Measurements from ENCODE around the gene SH3TC2. TPM values are rescaled to one million over a fixed set of nuclear protein-coding genes. Genes with fewer than 3 reads are reported as not detected.

Gene SH3TC2
- total RNA-seq, 6 experiments from 2014 or later, result 9.3 to 12.9 (median 10.7) TPM

DNA sequence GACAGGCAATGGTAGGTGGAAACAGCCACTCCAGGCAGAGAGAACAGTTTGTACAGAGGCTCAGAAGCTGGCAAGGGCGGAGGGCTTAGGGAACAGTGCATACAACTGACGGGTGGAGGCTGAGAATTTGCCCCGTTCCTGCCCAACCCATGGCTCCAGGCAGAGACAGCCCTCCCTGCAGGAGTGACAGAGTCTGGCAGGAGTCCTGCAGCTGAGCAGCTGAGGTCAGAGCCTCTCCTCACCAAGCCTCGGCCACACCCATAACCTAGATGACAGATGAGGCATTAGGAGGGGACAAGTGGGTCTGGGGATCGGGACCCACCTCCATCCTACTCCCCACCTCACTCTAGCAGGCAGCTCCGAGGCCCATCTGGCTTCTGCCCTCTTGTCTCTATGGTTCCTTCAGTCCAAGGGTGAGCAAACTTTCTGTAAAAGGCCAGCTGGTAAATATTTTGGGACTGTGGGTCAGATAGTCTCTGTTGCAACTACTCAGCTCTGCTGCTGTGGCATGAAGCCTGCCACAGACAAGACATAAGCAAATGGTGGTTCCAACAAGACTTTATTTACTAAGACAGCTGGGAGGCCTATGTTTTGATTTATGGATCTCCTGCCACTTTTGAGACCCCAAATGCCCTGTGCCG, 83.7 kb downstream of the SH3TC2 start:
- Mint-ChIP-seq H3K4me1 (ENCODE audit: low read depth) (peaks cover 58% of the 10 kb centered on the region), H3K36me3 (ENCODE audit: low read depth) (no peaks in the 10 kb centered on the region)

GRCh38 chr5:148978370-148979082, 84.3 kb downstream of the SH3TC2 start:
- Mint-ChIP-seq H3K36me3 (ENCODE audit: low read depth) (no peaks in the 10 kb centered on the region), H3K9me3 (no peaks in the 10 kb centered on the region), H3K4me1 (ENCODE audit: low read depth) (peaks cover 58% of the 10 kb centered on the region), H3K27me3 (ENCODE audit: insufficient read depth) (peaks cover 4% of the 10 kb centered on the region), H3K4me3 (no peak overlapping the region), H3K27ac (peak overlapping the region; percentile 4)
- TF ChIP-seq, protein P1, sequence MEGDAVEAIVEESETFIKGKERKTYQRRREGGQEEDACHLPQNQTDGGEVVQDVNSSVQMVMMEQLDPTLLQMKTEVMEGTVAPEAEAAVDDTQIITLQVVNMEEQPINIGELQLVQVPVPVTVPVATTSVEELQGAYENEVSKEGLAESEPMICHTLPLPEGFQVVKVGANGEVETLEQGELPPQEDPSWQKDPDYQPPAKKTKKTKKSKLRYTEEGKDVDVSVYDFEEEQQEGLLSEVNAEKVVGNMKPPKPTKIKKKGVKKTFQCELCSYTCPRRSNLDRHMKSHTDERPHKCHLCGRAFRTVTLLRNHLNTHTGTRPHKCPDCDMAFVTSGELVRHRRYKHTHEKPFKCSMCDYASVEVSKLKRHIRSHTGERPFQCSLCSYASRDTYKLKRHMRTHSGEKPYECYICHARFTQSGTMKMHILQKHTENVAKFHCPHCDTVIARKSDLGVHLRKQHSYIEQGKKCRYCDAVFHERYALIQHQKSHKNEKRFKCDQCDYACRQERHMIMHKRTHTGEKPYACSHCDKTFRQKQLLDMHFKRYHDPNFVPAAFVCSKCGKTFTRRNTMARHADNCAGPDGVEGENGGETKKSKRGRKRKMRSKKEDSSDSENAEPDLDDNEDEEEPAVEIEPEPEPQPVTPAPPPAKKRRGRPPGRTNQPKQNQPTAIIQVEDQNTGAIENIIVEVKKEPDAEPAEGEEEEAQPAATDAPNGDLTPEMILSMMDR (IDR thresholded peaks at IDR 0.05), result no peak
- DNase-seq, result no peak

More for the DNA sequence above, 83.7 kb downstream of the SH3TC2 start:
- TF ChIP-seq, protein P1 (IDR thresholded peaks at IDR 0.05), result no peak
- H3K9me3 Mint-ChIP-seq, result no peaks in the 10 kb centered on the region
- DNase-seq, result no peak
- peaks cover 4% of the 10 kb centered on the region for H3K27me3 Mint-ChIP-seq (ENCODE audit: insufficient read depth)
- H3K27ac Mint-ChIP-seq, result peak overlapping the region; percentile 4; the same call in 1 of the 2 replicates
- no peak overlapping the region for H3K4me3 Mint-ChIP-seq

GRCh38 chr5:148976569-148977381, 86.1 kb downstream of the SH3TC2 start:
- Mint-ChIP-seq H3K27me3 (ENCODE audit: insufficient read depth) (peaks cover 4% of the 10 kb centered on the region), H3K27ac (peak overlapping the region; percentile 76), H3K4me1 (ENCODE audit: low read depth) (peaks cover 74% of the 10 kb centered on the region), H3K4me3 (0 out of 2 replicates have a peak overlapping the region, but pooled peaks have one; percentile 6), H3K9me3 (no peaks in the 10 kb centered on the region), H3K36me3 (ENCODE audit: low read depth) (no peaks in the 10 kb centered on the region)
- DNase-seq, result peak; percentile 86
- TF ChIP-seq, protein P1 (IDR thresholded peaks at IDR 0.05), result no peak

- Mint-ChIP-seq H3K27me3 (ENCODE audit: insufficient read depth) (peaks cover 4% of the 10 kb centered on the region), H3K9me3 (no peaks in the 10 kb centered on the region), H3K4me1 (ENCODE audit: low read depth) (peaks cover 91% of the 10 kb centered on the region), H3K4me3 (no peak overlapping the region), H3K27ac (peak overlapping the region; percentile 91; the same call in 1 of the 2 replicates), H3K36me3 (ENCODE audit: low read depth) (no peaks in the 10 kb centered on the region)
- TF ChIP-seq, protein P1 (IDR thresholded peaks at IDR 0.05), result no peak
- no peak for DNase-seq
Measured at GRCh38 chr5:148974642-148975327, 88.1 kb downstream of the SH3TC2 start.

DNA sequence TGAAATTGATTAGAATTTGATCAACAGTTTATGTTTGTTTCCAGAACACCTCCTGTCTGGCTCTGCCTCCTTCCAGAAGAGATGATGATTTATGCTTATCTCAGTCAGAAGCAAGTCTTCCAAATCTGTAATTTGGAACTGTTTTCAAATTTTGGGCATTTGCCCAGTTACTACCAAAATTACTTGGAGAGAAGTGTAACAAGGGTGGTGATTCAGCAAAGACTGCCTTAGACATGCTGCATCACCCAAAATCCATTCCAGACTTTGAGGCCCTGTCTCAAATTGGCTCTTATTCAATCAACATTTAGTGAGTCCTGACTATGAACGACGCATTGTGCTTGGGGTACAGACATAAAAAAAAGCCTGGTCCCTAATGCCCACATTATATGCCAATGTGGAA, 89.4 kb downstream of the SH3TC2 start:
- Mint-ChIP-seq H3K27ac (peak overlapping the region; percentile 91), H3K9me3 (no peaks in the 10 kb centered on the region), H3K27me3 (ENCODE audit: insufficient read depth) (peaks cover under 1% of the 10 kb centered on the region), H3K36me3 (ENCODE audit: low read depth) (no peaks in the 10 kb centered on the region), H3K4me3 (peak overlapping the region; percentile 74), H3K4me1 (ENCODE audit: low read depth) (peaks cover 91% of the 10 kb centered on the region)
- DNase-seq, result peak; percentile 46
- TF ChIP-seq, protein P1 (IDR thresholded peaks at IDR 0.05), result no peak

Data from HFFc6 (cell line).